GM23248 (cell line): ENCODE results near the gene PSAP.

Experiments used
- EZH2 ChIP-seq: fragments of 200-600 bp; sonication (generic); IDR thresholded peaks from 2 replicates; pipeline ENCODE4 v1.6.1; 2018; ENCODE audit warnings: antibody characterized with exemption, mild to moderate bottlenecking; ENCODE audit not compliant: insufficient read depth, poor library complexity, severe bottlenecking
- EZH2phosphoT487 ChIP-seq: fragments of 200-600 bp; sonication (generic); IDR thresholded peaks from 2 replicates; pipeline ENCODE4 v1.6.1; 2018; ENCODE audit warnings: antibody characterized with exemption, moderate library complexity, mild to moderate bottlenecking, low read depth; ENCODE audit not compliant: insufficient read depth

GRCh38 chr10:71816936-71817618, 34.0 kb downstream of the PSAP start:
- TF ChIP-seq EZH2, result no peak
- TF ChIP-seq EZH2phosphoT487, result no peak
